Loucy (cell line): Measurements from ENCODE around the gene OXER1.

Experiments used
- CTCF ChIP-seq: fragments of 200-600 bp; sonication (generic); conservative IDR thresholded peaks from 2 replicates; pipeline ENCODE4 v1.5.1; 2014; ENCODE audit warnings: mild to moderate bottlenecking, antibody characterized with exemption, low read length
- EZH2phosphoT487 ChIP-seq: fragments of 200-600 bp; IDR thresholded peaks from 2 replicates; pipeline ENCODE4 v1.6.1; 2018; ENCODE audit warnings: antibody characterized with exemption, mild to moderate bottlenecking, moderate library complexity, borderline replicate concordance

- no peak for TF ChIP-seq CTCF
- no peak for TF ChIP-seq EZH2phosphoT487
Measured at GRCh38 chr2:42801381-42801780, 37.4 kb upstream of the OXER1 start.
